Ishikawa (cell line): Measurements from ENCODE around the gene CRACR2B.

Experiments used
- CEBPB ChIP-seq: IDR thresholded peaks from 2 replicates; pipeline ENCODE4 v1.6.1; 2012
- EGR1 ChIP-seq: IDR thresholded peaks from 2 replicates; pipeline ENCODE4 v1.6.1; 2012
- RAD21 ChIP-seq: IDR thresholded peaks from 2 replicates; pipeline ENCODE4 v1.6.1; 2012; ENCODE audit warnings: low read depth
- TAF1 ChIP-seq: IDR thresholded peaks from 2 replicates; pipeline ENCODE4 v1.6.1; 2012; ENCODE audit warnings: low read depth, mild to moderate bottlenecking
- YY1 ChIP-seq: IDR thresholded peaks from 2 replicates; pipeline ENCODE4 v1.6.1; 2012; ENCODE audit warnings: low read depth
- TF ChIP-seq, protein P1 (sequence below): IDR thresholded peaks from 2 replicates; pipeline ENCODE4 v1.6.1; 2012
- TF ChIP-seq, protein P2 (sequence below): IDR thresholded peaks from 2 replicates; pipeline ENCODE4 v1.6.1; 2012; ENCODE audit warnings: low read depth, mild to moderate bottlenecking
- TF ChIP-seq, protein P3 (sequence below): IDR thresholded peaks from 2 replicates; pipeline ENCODE4 v1.6.1; 2012

DNA sequence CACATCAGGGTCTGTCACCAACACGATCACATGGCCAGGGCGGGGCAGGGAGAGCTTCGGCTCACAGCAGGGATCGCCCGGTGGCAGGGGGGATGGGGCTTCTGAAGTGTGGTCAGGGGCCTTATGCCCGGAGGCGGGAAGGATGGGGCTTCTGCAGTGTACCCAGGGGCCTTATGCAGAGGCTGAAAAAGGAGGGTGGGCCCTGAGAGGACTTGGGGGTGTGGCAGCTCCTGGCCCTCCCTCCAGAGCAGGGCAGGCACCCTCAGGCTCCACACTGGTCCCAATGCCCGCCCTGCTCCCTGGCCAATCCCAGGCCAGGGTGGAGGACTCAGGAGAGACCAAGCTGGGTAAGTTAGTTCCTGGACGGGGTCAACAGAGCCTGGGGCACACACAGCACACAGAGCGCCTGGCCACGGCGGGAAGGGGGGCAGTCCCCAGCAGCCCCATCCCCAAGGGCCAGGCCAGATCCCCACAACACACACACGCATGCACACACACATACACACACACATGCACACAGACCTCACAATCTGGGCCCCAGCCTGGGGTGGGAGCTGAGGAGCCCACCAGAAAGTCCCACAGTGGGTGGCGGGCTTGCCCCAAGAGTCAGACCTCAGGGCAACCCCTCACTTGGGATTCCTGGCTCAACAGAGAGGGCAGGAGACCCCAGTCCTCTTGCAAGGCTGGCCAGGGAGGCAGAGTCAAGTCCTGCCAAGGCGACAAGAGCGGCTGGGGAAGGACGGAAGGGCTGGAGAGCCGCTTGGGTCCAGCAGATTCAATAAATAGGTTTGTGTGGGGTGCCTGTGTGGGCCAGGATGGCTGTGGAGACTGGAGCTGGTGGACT is 36.8 kb upstream of the CRACR2B start:
- TF ChIP-seq, protein P1, sequence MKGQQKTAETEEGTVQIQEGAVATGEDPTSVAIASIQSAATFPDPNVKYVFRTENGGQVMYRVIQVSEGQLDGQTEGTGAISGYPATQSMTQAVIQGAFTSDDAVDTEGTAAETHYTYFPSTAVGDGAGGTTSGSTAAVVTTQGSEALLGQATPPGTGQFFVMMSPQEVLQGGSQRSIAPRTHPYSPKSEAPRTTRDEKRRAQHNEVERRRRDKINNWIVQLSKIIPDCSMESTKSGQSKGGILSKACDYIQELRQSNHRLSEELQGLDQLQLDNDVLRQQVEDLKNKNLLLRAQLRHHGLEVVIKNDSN: no peak
- TF ChIP-seq EGR1: no peak
- no peak for TF ChIP-seq YY1
- TF ChIP-seq TAF1: no peak
- TF ChIP-seq CEBPB: no peak
- TF ChIP-seq, protein P2, sequence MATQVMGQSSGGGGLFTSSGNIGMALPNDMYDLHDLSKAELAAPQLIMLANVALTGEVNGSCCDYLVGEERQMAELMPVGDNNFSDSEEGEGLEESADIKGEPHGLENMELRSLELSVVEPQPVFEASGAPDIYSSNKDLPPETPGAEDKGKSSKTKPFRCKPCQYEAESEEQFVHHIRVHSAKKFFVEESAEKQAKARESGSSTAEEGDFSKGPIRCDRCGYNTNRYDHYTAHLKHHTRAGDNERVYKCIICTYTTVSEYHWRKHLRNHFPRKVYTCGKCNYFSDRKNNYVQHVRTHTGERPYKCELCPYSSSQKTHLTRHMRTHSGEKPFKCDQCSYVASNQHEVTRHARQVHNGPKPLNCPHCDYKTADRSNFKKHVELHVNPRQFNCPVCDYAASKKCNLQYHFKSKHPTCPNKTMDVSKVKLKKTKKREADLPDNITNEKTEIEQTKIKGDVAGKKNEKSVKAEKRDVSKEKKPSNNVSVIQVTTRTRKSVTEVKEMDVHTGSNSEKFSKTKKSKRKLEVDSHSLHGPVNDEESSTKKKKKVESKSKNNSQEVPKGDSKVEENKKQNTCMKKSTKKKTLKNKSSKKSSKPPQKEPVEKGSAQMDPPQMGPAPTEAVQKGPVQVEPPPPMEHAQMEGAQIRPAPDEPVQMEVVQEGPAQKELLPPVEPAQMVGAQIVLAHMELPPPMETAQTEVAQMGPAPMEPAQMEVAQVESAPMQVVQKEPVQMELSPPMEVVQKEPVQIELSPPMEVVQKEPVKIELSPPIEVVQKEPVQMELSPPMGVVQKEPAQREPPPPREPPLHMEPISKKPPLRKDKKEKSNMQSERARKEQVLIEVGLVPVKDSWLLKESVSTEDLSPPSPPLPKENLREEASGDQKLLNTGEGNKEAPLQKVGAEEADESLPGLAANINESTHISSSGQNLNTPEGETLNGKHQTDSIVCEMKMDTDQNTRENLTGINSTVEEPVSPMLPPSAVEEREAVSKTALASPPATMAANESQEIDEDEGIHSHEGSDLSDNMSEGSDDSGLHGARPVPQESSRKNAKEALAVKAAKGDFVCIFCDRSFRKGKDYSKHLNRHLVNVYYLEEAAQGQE: no peak
- TF ChIP-seq RAD21: no peak
- TF ChIP-seq, protein P3, sequence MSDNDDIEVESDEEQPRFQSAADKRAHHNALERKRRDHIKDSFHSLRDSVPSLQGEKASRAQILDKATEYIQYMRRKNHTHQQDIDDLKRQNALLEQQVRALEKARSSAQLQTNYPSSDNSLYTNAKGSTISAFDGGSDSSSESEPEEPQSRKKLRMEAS: no peak
